T-helper 1 cell (primary cell): ENCODE results near the gene C20orf141.

Experiments used
- DNase-seq, 5 donors: peaks; one replicate each; pipeline ENCODE4 v3.0.0-alpha.2; 2012 to 2020

The C20orf141 gene

GRCh38 chr20:2851086-2851485 is 36.3 kb downstream of the C20orf141 start:
- DNase-seq = no peak

GRCh38 chr20:2858591-2858990 is 43.8 kb downstream of the C20orf141 start:
- no peak for DNase-seq

- DNase-seq = no peak
These were observed 44.7 kb downstream of the C20orf141 start for GRCh38 chr20:2859330-2860121.

- DNase-seq = no peak
These were observed 49.8 kb downstream of the C20orf141 start for GRCh38 chr20:2864626-2865025.

- no peak for DNase-seq
These were observed 50.3 kb downstream of the C20orf141 start for GRCh38 chr20:2865101-2865500.
